Measurements from ENCODE around the gene TEX38. TPM values are rescaled to one million over a fixed set of nuclear protein-coding genes. Genes with fewer than 3 reads are reported as not detected.

Gene TEX38
- total and polyA plus RNA-seq, 2 of the 13 experiments (the other 11 are each of a cell fraction or from before 2014, with no cell fraction given), result 0.18 TPM; not detected in 1

DNA sequence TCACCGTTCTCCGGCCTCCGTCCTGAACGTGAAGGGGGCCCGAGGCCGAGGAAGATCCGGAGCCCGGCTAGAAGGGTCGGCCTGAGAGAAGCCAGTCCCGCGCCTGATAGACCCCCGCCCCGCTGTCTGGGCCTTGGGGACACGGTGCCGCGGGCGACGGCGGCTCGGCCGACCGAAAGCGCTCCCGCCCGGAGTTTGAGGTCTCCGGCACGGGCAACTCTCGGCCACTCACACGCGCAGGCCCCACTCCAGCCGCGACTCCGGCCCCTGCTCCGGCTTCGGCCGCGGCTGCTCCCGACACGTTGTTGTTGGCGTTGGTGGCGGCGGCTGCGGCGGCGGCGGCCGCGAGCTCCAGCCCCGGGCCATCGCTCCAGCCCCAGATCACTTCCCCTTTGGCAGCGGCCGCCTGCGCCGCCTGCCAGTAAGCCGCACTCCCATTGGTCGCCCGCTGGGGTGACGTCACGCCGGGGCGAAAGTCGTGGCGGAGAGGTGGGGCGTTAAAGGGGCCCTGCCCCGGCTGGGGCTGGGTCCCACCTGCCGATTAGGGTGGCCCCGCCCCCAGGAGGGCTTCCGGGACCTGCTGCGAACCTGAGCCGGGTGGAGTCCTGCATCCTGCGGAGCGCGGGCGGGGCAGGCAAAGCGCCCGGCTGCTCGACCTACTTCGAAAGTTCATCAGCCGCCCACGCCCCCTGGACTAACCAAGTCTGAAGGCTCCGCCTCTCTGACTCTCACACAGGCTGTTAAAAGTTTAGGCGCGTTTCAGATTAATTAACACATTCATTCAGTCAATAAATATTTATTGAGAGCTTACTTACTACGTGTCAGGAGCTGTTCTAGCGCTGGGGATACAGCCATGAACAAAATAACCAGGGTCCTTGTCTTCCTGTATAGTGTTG is 47.3 kb downstream of the TEX38 start, which contains the start of gene EFCAB14 (continued):
- no peak for TF ChIP-seq NR2F1 (CRISPR knock-in tag; IDR thresholded peaks at IDR 0.05)
- TF ChIP-seq, protein P1, sequence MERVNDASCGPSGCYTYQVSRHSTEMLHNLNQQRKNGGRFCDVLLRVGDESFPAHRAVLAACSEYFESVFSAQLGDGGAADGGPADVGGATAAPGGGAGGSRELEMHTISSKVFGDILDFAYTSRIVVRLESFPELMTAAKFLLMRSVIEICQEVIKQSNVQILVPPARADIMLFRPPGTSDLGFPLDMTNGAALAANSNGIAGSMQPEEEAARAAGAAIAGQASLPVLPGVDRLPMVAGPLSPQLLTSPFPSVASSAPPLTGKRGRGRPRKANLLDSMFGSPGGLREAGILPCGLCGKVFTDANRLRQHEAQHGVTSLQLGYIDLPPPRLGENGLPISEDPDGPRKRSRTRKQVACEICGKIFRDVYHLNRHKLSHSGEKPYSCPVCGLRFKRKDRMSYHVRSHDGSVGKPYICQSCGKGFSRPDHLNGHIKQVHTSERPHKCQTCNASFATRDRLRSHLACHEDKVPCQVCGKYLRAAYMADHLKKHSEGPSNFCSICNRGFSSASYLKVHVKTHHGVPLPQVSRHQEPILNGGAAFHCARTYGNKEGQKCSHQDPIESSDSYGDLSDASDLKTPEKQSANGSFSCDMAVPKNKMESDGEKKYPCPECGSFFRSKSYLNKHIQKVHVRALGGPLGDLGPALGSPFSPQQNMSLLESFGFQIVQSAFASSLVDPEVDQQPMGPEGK (CRISPR knock-in tag; IDR thresholded peaks at IDR 0.05), result peak; percentile 72
- TF ChIP-seq, protein P2, sequence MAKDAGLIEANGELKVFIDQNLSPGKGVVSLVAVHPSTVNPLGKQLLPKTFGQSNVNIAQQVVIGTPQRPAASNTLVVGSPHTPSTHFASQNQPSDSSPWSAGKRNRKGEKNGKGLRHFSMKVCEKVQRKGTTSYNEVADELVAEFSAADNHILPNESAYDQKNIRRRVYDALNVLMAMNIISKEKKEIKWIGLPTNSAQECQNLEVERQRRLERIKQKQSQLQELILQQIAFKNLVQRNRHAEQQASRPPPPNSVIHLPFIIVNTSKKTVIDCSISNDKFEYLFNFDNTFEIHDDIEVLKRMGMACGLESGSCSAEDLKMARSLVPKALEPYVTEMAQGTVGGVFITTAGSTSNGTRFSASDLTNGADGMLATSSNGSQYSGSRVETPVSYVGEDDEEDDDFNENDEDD (CRISPR knock-in tag; IDR thresholded peaks at IDR 0.05; ENCODE audit: borderline replicate concordance), result peak; percentile 53; the same call in 1 of the 2 replicates
- no peak for TF ChIP-seq MIER2 (CRISPR knock-in tag; IDR thresholded peaks at IDR 0.05)
- TF ChIP-seq ZNF891 (CRISPR knock-in tag; IDR thresholded peaks at IDR 0.05), result peak; percentile 72; the same call in 1 of the 2 replicates
- TF ChIP-seq ZNF614 (CRISPR knock-in tag; IDR thresholded peaks at IDR 0.05; ENCODE audit: borderline replicate concordance), result peak; percentile 32; the same call in 1 of the 2 replicates
- peak; percentile 69; the same call in 1 of the 2 replicates for TF ChIP-seq IRF2 (CRISPR knock-in tag; IDR thresholded peaks at IDR 0.05)
- TF ChIP-seq GATAD1 (CRISPR knock-in tag; IDR thresholded peaks at IDR 0.05), result peak; percentile 90
- TF ChIP-seq ATF7-NPFF (CRISPR knock-in tag; IDR thresholded peaks at IDR 0.05; ENCODE audit: low read depth), result peak; percentile 22; the same call in 1 of the 2 replicates
- no peak for TF ChIP-seq ZNF782 (CRISPR knock-in tag; IDR thresholded peaks at IDR 0.05; ENCODE audit: borderline replicate concordance)
- TF ChIP-seq NKX3-1 (CRISPR knock-in tag; IDR thresholded peaks at IDR 0.05), result no peak
- TF ChIP-seq ZNF264 (CRISPR knock-in tag; IDR thresholded peaks at IDR 0.05), result 0 out of 2 replicates have a peak, but pooled peaks have one; percentile 20
- no peak for TF ChIP-seq SYNCRIP (IDR thresholded peaks at IDR 0.05; ENCODE audit: insufficient read depth, low read depth, low read length)
- TF ChIP-seq ZFP1 (CRISPR knock-in tag; IDR thresholded peaks at IDR 0.05), result no peak; the same call in 1 of the 2 replicates
- TF ChIP-seq ZNF546 (CRISPR knock-in tag; conservative IDR thresholded peaks at IDR 0.05), result no peak; the same call in 1 of the 2 replicates
- TF ChIP-seq, protein P3, sequence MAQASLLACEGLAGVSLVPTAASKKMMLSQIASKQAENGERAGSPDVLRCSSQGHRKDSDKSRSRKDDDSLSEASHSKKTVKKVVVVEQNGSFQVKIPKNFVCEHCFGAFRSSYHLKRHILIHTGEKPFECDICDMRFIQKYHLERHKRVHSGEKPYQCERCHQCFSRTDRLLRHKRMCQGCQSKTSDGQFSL (CRISPR knock-in tag; IDR thresholded peaks at IDR 0.05), result peak; percentile 97
- TF ChIP-seq, protein P4, sequence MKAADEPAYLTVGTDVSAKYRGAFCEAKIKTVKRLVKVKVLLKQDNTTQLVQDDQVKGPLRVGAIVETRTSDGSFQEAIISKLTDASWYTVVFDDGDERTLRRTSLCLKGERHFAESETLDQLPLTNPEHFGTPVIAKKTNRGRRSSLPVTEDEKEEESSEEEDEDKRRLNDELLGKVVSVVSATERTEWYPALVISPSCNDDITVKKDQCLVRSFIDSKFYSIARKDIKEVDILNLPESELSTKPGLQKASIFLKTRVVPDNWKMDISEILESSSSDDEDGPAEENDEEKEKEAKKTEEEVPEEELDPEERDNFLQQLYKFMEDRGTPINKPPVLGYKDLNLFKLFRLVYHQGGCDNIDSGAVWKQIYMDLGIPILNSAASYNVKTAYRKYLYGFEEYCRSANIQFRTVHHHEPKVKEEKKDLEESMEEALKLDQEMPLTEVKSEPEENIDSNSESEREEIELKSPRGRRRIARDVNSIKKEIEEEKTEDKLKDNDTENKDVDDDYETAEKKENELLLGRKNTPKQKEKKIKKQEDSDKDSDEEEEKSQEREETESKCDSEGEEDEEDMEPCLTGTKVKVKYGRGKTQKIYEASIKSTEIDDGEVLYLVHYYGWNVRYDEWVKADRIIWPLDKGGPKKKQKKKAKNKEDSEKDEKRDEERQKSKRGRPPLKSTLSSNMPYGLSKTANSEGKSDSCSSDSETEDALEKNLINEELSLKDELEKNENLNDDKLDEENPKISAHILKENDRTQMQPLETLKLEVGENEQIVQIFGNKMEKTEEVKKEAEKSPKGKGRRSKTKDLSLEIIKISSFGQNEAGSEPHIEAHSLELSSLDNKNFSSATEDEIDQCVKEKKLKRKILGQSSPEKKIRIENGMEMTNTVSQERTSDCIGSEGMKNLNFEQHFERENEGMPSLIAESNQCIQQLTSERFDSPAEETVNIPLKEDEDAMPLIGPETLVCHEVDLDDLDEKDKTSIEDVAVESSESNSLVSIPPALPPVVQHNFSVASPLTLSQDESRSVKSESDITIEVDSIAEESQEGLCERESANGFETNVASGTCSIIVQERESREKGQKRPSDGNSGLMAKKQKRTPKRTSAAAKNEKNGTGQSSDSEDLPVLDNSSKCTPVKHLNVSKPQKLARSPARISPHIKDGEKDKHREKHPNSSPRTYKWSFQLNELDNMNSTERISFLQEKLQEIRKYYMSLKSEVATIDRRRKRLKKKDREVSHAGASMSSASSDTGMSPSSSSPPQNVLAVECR (CRISPR knock-in tag; IDR thresholded peaks at IDR 0.05; ENCODE audit: borderline replicate concordance), result peak; percentile 95
- TF ChIP-seq, protein P5, sequence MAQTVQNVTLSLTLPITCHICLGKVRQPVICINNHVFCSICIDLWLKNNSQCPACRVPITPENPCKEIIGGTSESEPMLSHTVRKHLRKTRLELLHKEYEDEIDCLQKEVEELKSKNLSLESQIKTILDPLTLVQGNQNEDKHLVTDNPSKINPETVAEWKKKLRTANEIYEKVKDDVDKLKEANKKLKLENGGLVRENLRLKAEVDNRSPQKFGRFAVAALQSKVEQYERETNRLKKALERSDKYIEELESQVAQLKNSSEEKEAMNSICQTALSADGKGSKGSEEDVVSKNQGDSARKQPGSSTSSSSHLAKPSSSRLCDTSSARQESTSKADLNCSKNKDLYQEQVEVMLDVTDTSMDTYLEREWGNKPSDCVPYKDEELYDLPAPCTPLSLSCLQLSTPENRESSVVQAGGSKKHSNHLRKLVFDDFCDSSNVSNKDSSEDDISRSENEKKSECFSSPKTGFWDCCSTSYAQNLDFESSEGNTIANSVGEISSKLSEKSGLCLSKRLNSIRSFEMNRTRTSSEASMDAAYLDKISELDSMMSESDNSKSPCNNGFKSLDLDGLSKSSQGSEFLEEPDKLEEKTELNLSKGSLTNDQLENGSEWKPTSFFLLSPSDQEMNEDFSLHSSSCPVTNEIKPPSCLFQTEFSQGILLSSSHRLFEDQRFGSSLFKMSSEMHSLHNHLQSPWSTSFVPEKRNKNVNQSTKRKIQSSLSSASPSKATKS (CRISPR knock-in tag; IDR thresholded peaks at IDR 0.05), result no peak
